Activated CD4-positive, alpha-beta T cell treated with anti-CD3 and anti-CD28 coated beads, Interleukin-2, amount 10 ng/mL, durations not matched to agents 7 days and 5 days (primary cell): Measurements from ENCODE around the gene LMO3. TPM values are rescaled to one million over a fixed set of nuclear protein-coding genes. Genes with fewer than 3 reads are reported as not detected.

ENCODE experiments used
- CTCF ChIA-PET: fragments of 350-600 bp; sonication (Branson Sonifier 250); formaldehyde crosslinking; loops from one replicate; lab custom pipeline; 2021; ENCODE audit warnings: antibody characterized with exemption; lab: Charles Lee
- POLR2A ChIA-PET: fragments of 350-600 bp; sonication (Branson Sonifier 250); formaldehyde crosslinking; loops from one replicate; lab custom pipeline; 2021; ENCODE audit warnings: antibody characterized with exemption; lab: Charles Lee
- DNase-seq: peaks from one replicate; pipeline ENCODE4 v3.0.0-alpha.2; 2020
- H3K27ac Mint-ChIP-seq: one replicate; pipeline ENCODE4 v1.8.0; 2021; ENCODE audit warnings: mild to moderate bottlenecking, moderate library complexity, mixed read lengths
- H3K27me3 Mint-ChIP-seq: one replicate; pipeline ENCODE4 v1.8.0; 2021; ENCODE audit warnings: mixed read lengths
- H3K36me3 Mint-ChIP-seq: one replicate; pipeline ENCODE4 v1.8.0; 2021; ENCODE audit warnings: low read depth, mixed read lengths
- H3K4me1 Mint-ChIP-seq: one replicate; pipeline ENCODE4 v1.8.0; 2021; ENCODE audit warnings: mixed read lengths
- H3K4me3 Mint-ChIP-seq: one replicate; pipeline ENCODE4 v1.8.0; 2021; ENCODE audit warnings: mild to moderate bottlenecking, moderate library complexity, mixed read lengths
- H3K9me3 Mint-ChIP-seq: one replicate; pipeline ENCODE4 v1.8.0; 2021; ENCODE audit warnings: mixed read lengths
- total RNA-seq, 2 experiments: library from RNA; stranded (reverse); gene quantifications; one replicate each; pipeline ENCODE4 v1.2.3, GENCODE V29; 2021

Gene LMO3
- total RNA-seq, 2 experiments from 2014 or later, result not detected

- Mint-ChIP-seq H3K9me3 (no peaks in the 10 kb centered on the region), H3K4me1 (no peaks in the 10 kb centered on the region), H3K4me3 (no peak overlapping the region), H3K27ac (no peak overlapping the region), H3K27me3 (no peaks in the 10 kb centered on the region), H3K36me3 (no peaks in the 10 kb centered on the region)
- no peak for DNase-seq
- ChIA-PET CTCF (no interaction called here), POLR2A (no interaction called here)
Observed at GRCh38 chr12:16523284-16523950, 82.5 kb downstream of the LMO3 start.

DNA sequence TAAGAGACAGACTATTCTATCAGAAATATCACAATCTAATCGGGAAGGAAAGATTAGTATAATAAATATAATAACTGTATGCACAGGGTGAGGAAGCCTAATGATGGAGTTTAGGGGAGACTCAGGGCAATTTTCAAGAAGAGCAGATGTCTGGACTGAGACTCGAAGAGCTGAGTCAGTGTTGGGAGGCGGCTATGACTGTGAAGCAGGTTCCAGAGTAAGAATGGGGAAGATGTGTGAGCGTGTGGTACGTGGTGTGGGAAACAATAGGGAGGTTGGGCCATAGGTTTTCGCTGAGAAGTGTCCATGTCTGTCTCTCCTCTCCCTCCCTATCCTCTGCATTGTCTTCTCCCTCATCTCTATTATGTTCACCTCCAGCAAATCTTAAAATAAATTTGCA lies 85.6 kb downstream of the LMO3 start:
- no peaks in the 10 kb centered on the region for H3K36me3 Mint-ChIP-seq
- CTCF ChIA-PET, result no interaction called here
- H3K27me3 Mint-ChIP-seq, result no peaks in the 10 kb centered on the region
- H3K4me3 Mint-ChIP-seq, result no peak overlapping the region
- no peak overlapping the region for H3K27ac Mint-ChIP-seq
- DNase-seq, result no peak
- H3K4me1 Mint-ChIP-seq, result no peaks in the 10 kb centered on the region
- POLR2A ChIA-PET, result no interaction called here
- peaks cover 2% of the 10 kb centered on the region for H3K9me3 Mint-ChIP-seq

GRCh38 chr12:16515666-16516065 lies 90.3 kb downstream of the LMO3 start:
- H3K36me3 Mint-ChIP-seq, result no peaks in the 10 kb centered on the region

GRCh38 chr12:16513231-16513630 lies 92.7 kb downstream of the LMO3 start:
- no peaks in the 10 kb centered on the region for H3K4me1 Mint-ChIP-seq
- H3K4me3 Mint-ChIP-seq, result no peak overlapping the region
- ChIA-PET POLR2A (no interaction called here), CTCF (no interaction called here)
- no peak overlapping the region for H3K27ac Mint-ChIP-seq
- H3K27me3 Mint-ChIP-seq, result no peaks in the 10 kb centered on the region
- no peaks in the 10 kb centered on the region for H3K36me3 Mint-ChIP-seq
- H3K9me3 Mint-ChIP-seq, result peaks cover 7% of the 10 kb centered on the region
- DNase-seq, result no peak

More at GRCh38 chr12:16515666-16516065, 90.3 kb downstream of the LMO3 start:
- Mint-ChIP-seq H3K4me1 (no peaks in the 10 kb centered on the region), H3K27me3 (no peaks in the 10 kb centered on the region), H3K4me3 (no peak overlapping the region), H3K9me3 (peaks cover 7% of the 10 kb centered on the region), H3K27ac (no peak overlapping the region)
- ChIA-PET CTCF (no interaction called here), POLR2A (no interaction called here)
- no peak for DNase-seq

- no peaks in the 10 kb centered on the region for H3K4me1 Mint-ChIP-seq
- H3K27ac Mint-ChIP-seq, result no peak overlapping the region
- CTCF ChIA-PET, result interaction anchor here (1.2 kb wide), 1 partner anchor 9 kb away, joined by 3 read pairs; no protein-coding TSS in a partner anchor
- no peaks in the 10 kb centered on the region for H3K36me3 Mint-ChIP-seq
- peaks cover 8% of the 10 kb centered on the region for H3K9me3 Mint-ChIP-seq
- DNase-seq, result no peak
- H3K4me3 Mint-ChIP-seq, result no peak overlapping the region
- POLR2A ChIA-PET, result no interaction called here
- no peaks in the 10 kb centered on the region for H3K27me3 Mint-ChIP-seq
Observed at GRCh38 chr12:16509411-16509810, 96.6 kb downstream of the LMO3 start.

DNA sequence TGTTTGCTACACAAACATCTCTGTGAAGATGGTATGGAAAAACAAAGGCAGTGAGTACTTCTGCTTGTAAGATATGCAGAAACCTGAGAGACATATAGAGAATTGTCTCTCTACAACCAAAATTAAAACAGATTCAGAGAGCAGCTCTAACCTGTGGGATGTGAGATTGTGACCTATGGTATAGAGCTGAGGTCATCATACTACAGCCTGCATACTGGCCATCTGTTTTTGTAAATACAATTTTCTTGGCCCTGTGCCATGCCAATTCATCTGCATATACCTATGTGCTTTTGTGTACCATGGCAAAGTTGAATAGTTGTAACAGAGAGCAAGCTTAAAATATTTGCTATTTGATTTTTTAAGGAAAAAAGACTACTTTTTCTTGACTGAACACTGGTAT lies 99.6 kb downstream of the LMO3 start:
- DNase-seq, result no peak
- no peak overlapping the region for H3K4me3 Mint-ChIP-seq
- H3K4me1 Mint-ChIP-seq, result no peaks in the 10 kb centered on the region
- H3K9me3 Mint-ChIP-seq, result peaks cover 4% of the 10 kb centered on the region
- POLR2A ChIA-PET, result no interaction called here
- H3K36me3 Mint-ChIP-seq, result no peaks in the 10 kb centered on the region
- no peak overlapping the region for H3K27ac Mint-ChIP-seq
- CTCF ChIA-PET, result no interaction called here
- H3K27me3 Mint-ChIP-seq, result no peaks in the 10 kb centered on the region

GRCh38 chr12:16504200-16504599 lies 101.8 kb downstream of the LMO3 start:
- H3K36me3 Mint-ChIP-seq, result no peaks in the 10 kb centered on the region
- H3K27me3 Mint-ChIP-seq, result no peaks in the 10 kb centered on the region
- ChIA-PET POLR2A (no interaction called here), CTCF (no interaction called here)
- no peak overlapping the region for H3K4me3 Mint-ChIP-seq
- DNase-seq, result no peak
- peaks cover 4% of the 10 kb centered on the region for H3K9me3 Mint-ChIP-seq
- H3K4me1 Mint-ChIP-seq, result no peaks in the 10 kb centered on the region
- H3K27ac Mint-ChIP-seq, result no peak overlapping the region

DNA sequence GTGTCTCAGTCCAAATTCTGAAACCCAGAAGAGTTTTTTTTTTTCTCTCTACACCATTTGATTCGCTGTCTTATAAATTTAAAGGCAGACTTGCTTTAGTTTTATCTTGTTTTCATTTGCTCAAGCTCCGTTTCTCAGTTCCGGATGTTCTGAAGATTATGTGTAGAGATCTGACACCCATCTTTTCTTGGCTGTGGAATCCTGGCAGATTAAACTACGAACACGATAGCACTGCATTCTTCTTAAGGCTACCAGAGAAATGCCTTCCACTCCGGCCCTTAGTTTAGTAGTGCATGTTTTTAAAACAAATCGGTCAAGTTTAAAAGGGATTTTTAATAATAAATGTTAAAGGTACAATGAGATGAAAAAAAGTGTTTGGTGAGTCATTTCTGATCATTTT lies 106.4 kb downstream of the LMO3 start:
- H3K4me1 Mint-ChIP-seq, result no peaks in the 10 kb centered on the region
- DNase-seq, result no peak
- H3K27ac Mint-ChIP-seq, result no peak overlapping the region
- POLR2A ChIA-PET, result no interaction called here
- no peak overlapping the region for H3K4me3 Mint-ChIP-seq
- CTCF ChIA-PET, result no interaction called here
- no peaks in the 10 kb centered on the region for H3K36me3 Mint-ChIP-seq
- no peaks in the 10 kb centered on the region for H3K27me3 Mint-ChIP-seq
- H3K9me3 Mint-ChIP-seq, result no peaks in the 10 kb centered on the region
